HuH-7 (cell line): ENCODE measurements around the gene SPTLC1.
"Not testable (repeated sequence)": the region's sequence is repeated elsewhere in the genome, so short reads cannot be mapped to it uniquely, and the experiment has no call there.

Source experiments
- DNase-seq: peaks from one replicate; pipeline ENCODE4 v3.0.0; 2011; ENCODE audit warnings: low spot score

SPTLC1 gene

DNA sequence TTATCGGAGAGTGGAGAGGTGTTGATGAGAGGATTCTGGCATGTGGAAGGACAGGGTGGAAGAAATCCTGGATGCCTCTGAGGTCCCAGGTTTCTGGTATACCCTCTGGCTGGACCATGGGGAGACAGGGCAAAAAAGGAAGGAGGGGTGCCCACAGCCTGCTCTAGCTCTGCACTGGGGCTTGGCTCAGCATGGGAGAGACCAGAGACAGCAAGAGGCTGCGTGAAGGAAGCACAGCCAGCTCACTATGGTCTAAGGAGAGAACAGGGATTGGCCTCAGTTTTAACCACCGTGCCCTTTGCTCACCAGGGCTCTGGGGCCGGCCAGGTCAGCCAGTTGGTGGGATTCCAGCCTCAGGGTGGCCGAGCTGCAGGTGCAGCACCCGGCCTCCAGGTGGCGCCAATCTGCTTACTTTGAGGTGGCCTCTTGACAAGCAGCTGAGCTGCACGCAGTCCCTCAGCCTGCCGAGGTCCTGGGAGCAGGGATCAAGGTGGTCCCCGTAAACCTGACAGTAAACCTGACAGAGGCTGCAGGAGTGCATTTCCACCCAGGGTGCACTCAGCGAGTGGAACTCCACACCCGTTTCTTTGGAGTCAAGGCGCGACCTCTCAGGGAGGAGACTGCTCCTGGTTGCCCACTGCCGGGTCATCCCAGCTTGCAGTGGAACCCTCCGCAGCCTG lies 25.0 kb upstream of the SPTLC1 start:
- DNase-seq, result peak; percentile 81

GRCh38 chr9:92138960-92139540 lies 23.8 kb upstream of the SPTLC1 start:
- peak; percentile 39 for DNase-seq

- DNase-seq, result peak; percentile 60
Measured at GRCh38 chr9:92138157-92138959, 23.1 kb upstream of the SPTLC1 start.

- DNase-seq, result no peak
Measured at GRCh38 chr9:92136184-92136858, 21.1 kb upstream of the SPTLC1 start.

- DNase-seq, result no peak
Measured at GRCh38 chr9:92135576-92135975, 20.4 kb upstream of the SPTLC1 start.

GRCh38 chr9:92133949-92134604 lies 18.9 kb upstream of the SPTLC1 start:
- peak; percentile 80 for DNase-seq

DNA sequence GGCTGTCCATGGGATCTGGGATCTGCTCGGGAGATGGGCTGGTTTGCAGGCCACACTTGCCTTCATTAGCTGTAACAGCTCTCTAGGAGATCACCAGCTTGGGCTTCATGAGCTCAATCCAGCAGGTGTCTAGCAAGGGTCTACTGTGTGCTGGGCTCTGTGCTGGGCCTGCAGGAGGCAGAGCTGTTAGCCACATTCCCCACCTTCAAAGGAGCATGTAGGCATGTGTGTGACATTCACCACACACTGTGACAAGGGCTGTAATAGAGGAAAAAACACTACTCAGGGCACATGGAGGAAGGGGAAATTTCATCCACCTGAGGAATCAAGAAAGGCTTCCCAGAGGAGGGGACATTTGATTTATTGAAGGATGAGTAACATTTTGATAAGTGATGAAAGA lies 17.7 kb upstream of the SPTLC1 start:
- DNase-seq, result not testable (repeated sequence)

GRCh38 chr9:92132501-92132900 lies 17.3 kb upstream of the SPTLC1 start:
- no peak for DNase-seq

DNA sequence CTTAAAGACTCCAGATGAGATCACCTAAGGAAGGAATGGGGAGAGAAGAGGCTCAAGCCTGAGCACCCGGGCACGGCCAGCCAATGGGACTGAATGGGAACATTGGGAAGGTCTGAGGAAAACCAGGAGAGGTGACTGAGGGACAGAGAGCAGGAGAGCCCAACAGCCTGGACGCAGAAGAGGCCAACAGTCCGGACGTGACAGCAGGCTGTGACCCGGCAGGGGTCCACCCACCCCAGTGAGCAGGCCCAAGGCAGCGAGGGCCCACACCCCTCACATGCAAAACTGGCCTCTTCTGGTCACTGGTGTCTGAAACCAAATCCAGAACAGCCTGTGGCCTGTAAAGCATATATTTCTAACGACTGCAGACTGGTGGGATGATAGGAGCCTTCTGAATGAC lies 7.6 kb upstream of the SPTLC1 start:
- no peak for DNase-seq

DNA sequence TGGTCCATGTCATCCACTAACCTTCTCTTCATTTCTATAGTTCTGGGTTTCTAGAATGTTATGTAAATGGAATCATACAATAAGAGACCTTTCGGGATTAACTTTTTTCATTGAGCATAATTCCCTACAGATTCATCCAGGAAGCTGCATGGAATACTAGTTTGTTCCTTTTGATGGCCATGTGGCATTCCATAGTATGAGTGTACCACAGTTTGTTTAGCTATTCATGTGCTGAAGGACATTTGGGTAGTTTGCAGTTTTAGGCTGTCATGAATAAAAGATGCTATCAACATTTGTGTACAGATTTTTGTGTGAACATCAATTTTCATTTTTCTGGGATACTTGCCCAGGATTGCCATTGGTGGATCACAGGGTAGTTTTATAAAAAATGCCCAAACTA lies 6.8 kb upstream of the SPTLC1 start:
- DNase-seq, result no peak

GRCh38 chr9:92121265-92121664 lies 6.1 kb upstream of the SPTLC1 start:
- DNase-seq, result no peak

DNA sequence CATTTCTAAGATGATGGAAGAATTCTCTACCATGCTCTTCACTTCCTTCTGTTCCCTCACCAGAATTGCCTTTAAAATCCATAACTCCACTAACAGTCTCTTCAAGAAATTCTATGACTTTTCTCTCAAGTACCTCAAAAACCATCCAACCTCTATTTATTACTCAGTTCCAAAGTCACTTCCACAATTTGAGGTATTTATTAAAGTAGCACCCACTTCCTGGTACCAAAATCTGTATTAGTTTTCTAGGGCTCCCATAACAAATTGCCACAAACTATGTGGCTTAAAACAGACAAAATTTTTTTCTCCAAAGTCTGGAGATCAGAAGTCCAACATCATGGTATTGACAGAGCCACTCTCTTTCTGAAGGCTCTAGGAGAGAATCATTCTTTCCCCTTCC lies 4.9 kb upstream of the SPTLC1 start:
- DNase-seq, result no peak

DNA sequence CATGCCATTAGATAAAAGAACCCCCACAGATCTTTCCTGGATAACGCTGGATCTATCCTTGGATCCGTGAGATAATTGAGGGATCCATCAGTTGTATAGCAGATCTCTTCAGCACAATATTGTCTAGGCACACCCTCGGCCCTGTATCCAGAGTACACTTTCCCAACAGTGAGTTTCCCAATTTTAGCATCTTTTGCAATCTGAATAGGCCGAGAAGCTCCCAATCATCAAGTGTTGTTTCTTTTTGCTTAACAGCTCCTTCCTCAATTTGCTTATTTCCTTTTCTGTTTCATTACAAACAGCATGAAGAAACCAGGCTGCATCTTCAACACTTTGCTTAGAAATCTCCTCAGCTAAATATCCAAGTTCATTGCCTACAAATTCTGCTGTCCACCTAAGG lies 4.4 kb upstream of the SPTLC1 start:
- no peak for DNase-seq

GRCh38 chr9:92108122-92108521 lies 7.1 kb downstream of the SPTLC1 start:
- no peak for DNase-seq

DNA sequence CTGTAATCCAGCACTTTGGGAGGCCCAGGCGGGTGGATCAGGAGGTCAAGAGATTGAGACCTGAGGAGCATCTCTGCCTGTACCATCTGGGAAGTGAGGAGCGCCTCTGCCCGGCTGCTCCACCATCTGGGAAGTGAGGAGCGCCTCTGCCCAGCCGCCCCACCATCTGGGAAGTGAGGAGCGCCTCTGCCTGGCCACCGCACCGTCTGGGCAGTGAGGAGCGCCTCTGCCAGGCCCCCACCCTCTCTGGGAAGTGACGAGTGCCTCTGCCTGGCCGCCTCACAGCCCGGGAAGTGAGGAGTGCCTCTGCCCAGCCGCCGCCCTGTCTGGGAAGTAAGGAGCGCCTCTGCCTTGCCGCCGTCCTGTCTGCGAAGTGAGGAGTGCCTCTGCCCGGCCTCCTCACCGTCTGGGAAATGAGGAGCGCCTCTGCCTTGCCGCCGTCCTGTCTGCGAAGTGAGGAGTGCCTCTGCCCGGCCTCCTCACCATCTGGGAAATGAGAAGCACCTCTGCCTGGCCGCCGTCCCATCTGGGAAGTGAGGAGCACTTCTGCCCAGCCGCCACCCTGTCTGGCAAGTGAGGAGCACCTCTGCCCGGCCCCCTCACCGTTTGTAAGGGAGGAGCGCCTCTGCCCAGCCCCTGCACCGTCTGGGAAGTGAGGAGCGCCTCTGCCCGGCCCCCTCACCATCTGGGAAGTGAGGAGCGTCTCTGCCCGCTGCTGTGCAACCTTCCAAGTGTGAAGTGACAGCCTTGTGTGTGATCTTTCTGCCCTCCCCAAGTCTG lies 9.6 kb downstream of the SPTLC1 start:
- DNase-seq, result not testable (repeated sequence)

GRCh38 chr9:92103601-92104000 lies 11.6 kb downstream of the SPTLC1 start:
- DNase-seq, result not testable (repeated sequence)

DNA sequence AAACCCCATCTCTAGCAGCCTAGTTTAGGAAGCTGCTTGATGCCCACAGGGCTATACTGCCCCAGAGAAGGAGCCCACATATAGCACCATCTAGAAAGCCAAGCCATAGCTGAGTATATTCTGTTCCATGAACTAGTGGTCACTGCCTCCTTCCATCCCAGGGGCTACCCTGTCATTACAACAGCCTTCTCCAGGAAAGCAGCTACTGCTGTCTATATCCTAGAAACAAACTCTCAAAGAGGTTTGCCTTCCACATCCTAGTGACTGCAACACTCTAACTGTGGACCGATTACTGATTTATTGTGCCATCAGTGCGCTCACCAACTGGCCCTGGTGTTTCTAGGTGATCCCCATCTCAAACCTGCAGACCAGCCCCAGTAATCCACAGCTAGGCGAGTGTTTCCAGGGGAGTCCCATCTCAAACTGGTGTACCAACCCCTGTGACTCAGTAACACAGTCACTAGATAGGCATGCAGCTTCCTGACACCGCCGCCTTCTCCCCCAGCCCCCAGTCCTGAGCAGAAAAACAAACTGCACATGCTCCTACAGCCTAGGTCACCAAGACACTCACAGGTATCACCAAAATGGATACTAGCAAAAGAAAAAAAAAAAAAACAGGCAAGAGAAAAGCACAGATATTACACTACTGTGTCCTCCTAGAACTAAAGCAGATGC lies 14.8 kb downstream of the SPTLC1 start:
- no peak for DNase-seq

DNA sequence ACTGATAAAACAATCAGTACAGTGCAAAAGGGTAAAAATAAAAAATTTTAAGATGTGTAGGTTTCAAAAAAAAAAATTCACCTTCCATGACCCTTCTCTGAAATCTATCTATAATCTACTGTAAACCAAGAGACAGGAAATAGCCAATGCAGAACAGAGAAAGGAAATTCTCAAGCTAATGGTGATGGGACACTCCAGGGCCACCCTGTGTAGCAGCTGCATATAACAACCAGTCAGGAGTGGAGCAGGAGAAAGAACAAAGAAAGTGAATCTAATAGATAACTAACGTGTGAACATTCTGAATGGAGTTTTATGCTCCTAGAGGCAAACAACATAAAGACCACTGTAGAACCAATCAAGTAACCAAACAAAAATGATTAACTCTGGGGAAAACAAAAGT lies 16.6 kb downstream of the SPTLC1 start:
- no peak for DNase-seq

- no peak for DNase-seq
Measured at GRCh38 chr9:92097997-92098482, 17.2 kb downstream of the SPTLC1 start.

GRCh38 chr9:92095236-92095635 lies 20.0 kb downstream of the SPTLC1 start:
- no peak for DNase-seq

DNA sequence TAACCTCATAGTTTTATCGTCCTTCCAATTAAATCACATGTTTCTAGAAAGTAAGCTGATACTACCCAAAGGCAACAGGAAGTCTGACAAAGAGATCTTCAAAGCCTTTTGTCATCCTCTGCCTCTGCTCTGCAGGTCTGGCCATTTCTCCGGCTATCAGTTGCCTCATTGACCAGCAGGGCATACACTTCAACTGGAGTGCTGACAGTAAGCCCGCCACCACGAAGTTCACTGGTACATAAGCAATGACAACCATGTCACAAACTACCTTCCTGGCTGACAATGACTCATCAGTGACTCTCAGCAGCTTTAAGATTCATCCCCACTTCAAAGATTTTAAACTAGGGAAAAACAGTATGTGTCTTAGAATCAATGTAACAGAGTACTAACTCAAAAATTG lies 20.6 kb downstream of the SPTLC1 start:
- no peak for DNase-seq
